GM12892 (cell line): ENCODE data around the gene PCTP.

ENCODE experiments used
- DNase-seq: peaks from one replicate; pipeline ENCODE4 v3.0.0; 2011; ENCODE audit not compliant: insufficient read length
- FAIRE-seq: peaks from 2 replicates; lab custom pipeline; 2011; peaks lifted over from hg19 to GRCh38; lab: Jason Lieb, UNC
- POLR2A ChIP-seq: IDR thresholded peaks from 2 replicates; pipeline ENCODE4 v1.6.1; 2011; ENCODE audit warnings: low read depth, low read length, control low read depth
- POLR2AphosphoS5 ChIP-seq: IDR thresholded peaks from 2 replicates; pipeline ENCODE4 v1.6.1; 2011; ENCODE audit warnings: low read depth, low read length, control low read depth
- TAF1 ChIP-seq: IDR thresholded peaks from 2 replicates; pipeline ENCODE4 v1.6.1; 2011; ENCODE audit warnings: low read depth, mild to moderate bottlenecking, control low read depth, low read length, borderline replicate concordance

The PCTP gene

GRCh38 chr17:55760643-55761355 lies 9.9 kb downstream of the PCTP start:
- TF ChIP-seq POLR2AphosphoS5 (no peak), POLR2A (no peak), TAF1 (no peak)
- DNase-seq (no peak), FAIRE-seq (no peak)

- no peak for DNase-seq
- TF ChIP-seq TAF1 (no peak), POLR2AphosphoS5 (no peak), POLR2A (no peak)
- FAIRE-seq, result no peak
These were observed 11.4 kb downstream of the PCTP start for GRCh38 chr17:55762086-55762858.

GRCh38 chr17:55763856-55764255 lies 13.0 kb downstream of the PCTP start:
- TF ChIP-seq POLR2A, result no peak
- TF ChIP-seq POLR2AphosphoS5, result no peak
- no peak for TF ChIP-seq TAF1
- DNase-seq, result no peak

GRCh38 chr17:55764610-55765009 lies 13.8 kb downstream of the PCTP start:
- FAIRE-seq, result no peak
- TF ChIP-seq POLR2A, result no peak
- TF ChIP-seq TAF1, result no peak
- TF ChIP-seq POLR2AphosphoS5, result no peak
- DNase-seq, result no peak

More at GRCh38 chr17:55763856-55764255, 13.0 kb downstream of the PCTP start:
- FAIRE-seq, result no peak

- no peak for FAIRE-seq
- DNase-seq, result no peak
These were observed 14.6 kb downstream of the PCTP start for GRCh38 chr17:55765472-55765871.

GRCh38 chr17:55768936-55769624 lies 18.2 kb downstream of the PCTP start:
- TF ChIP-seq POLR2AphosphoS5 (no peak), TAF1 (no peak), POLR2A (no peak)
- DNase-seq (no peak), FAIRE-seq (no peak)

More at GRCh38 chr17:55765472-55765871, 14.6 kb downstream of the PCTP start:
- no peak for TF ChIP-seq POLR2AphosphoS5
- TF ChIP-seq TAF1, result no peak

- DNase-seq, result no peak
- TF ChIP-seq POLR2AphosphoS5 (no peak), TAF1 (no peak), POLR2A (no peak)
- FAIRE-seq, result no peak
These were observed 18.8 kb downstream of the PCTP start for GRCh38 chr17:55769625-55770000.

GRCh38 chr17:55770196-55770870 lies 19.5 kb downstream of the PCTP start:
- TF ChIP-seq POLR2A, result no peak
- TF ChIP-seq POLR2AphosphoS5, result no peak
- no peak for TF ChIP-seq TAF1
- FAIRE-seq (no peak), DNase-seq (no peak)

- TF ChIP-seq POLR2A, result no peak
- TF ChIP-seq TAF1, result no peak
- no peak for TF ChIP-seq POLR2AphosphoS5
- no peak for DNase-seq
These were observed 21.2 kb downstream of the PCTP start for GRCh38 chr17:55772086-55772485.

GRCh38 chr17:55773671-55774070 lies 22.8 kb downstream of the PCTP start:
- DNase-seq, result no peak
- TF ChIP-seq POLR2AphosphoS5, result no peak
- no peak for TF ChIP-seq POLR2A
- no peak for TF ChIP-seq TAF1
- no peak for FAIRE-seq

More at GRCh38 chr17:55772086-55772485, 21.2 kb downstream of the PCTP start:
- FAIRE-seq, result no peak

GRCh38 chr17:55774846-55775271 lies 24.0 kb downstream of the PCTP start:
- FAIRE-seq (no peak), DNase-seq (no peak)
- TF ChIP-seq TAF1, result no peak
- TF ChIP-seq POLR2AphosphoS5, result no peak
- TF ChIP-seq POLR2A, result no peak
